GM18499 (cell line): Measurements from ENCODE around the gene VAV3.
"Not testable (repeated sequence)": the region's sequence is repeated elsewhere in the genome, so short reads cannot be mapped to it uniquely, and the experiment has no call there.

Experiments
- ATAC-seq: cut with Tn5 transposase; IDR thresholded peaks from one replicate; pipeline ENCODE4 v1.9.1; 2021; ENCODE audit warnings: moderate number of reproducible peaks; ENCODE audit not compliant: insufficient read depth, unreplicated experiment

VAV3 gene

DNA sequence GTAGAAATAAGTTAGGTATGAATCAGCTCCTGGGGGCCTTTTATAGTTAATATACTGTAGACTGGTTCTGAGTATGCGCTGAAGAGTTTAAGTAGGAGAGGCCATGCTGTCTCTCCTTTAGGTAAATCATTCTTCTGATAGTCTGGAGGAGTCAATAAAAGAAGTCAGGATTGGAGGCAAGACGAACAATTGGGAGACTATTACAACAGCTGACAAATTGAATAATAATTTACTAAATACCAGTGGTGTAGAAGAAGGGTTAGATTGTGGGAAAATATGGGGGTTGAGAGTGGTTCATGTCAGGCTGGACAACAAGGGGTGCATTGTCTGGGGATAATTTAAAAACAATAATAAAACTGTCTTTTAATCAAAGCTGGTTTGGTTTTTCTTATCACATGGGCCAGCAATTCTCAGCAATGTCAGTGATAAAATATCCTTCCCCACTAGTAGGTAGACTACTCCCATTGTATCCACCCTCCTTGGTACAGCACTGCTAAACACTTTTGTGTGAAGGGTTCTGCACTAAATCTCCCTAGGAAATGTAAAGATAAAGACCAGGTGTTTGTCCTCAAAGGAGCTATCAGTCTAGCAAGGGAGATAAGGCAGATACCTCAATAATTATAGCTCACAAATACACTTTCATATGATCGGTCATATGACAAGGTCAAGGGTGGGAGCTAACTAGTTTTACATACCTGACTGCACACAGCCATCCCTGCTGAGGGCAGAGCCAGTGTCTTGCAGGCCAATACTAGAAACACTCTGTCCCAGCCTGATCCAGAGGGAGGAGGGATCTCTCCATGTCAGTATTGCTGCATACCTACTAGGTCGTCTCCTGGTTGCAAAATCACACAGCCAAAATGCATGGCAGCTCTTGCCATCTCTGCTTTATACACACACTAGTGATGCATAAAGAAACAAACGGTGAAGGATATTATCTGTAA is 299.7 kb downstream of the VAV3 start:
- ATAC-seq = no peak

DNA sequence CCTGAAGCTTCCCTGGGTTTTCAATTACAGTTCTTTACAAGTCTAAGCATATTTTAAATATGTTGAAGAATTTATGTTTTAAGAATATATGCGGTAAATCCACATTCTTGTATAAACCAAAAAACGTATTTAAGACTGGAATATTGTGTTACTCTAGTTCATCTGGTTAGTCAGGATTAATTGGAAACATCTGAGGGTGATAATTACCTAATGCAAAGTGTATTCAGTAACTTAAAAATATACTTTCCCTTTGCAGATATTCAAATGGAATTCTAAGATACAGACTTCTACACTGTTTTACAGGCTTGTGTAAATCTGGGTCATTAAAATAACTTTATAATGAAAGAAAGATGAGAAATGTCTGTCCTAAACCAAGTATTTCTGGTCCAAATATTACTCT is 302.0 kb downstream of the VAV3 start:
- ATAC-seq = no peak

DNA sequence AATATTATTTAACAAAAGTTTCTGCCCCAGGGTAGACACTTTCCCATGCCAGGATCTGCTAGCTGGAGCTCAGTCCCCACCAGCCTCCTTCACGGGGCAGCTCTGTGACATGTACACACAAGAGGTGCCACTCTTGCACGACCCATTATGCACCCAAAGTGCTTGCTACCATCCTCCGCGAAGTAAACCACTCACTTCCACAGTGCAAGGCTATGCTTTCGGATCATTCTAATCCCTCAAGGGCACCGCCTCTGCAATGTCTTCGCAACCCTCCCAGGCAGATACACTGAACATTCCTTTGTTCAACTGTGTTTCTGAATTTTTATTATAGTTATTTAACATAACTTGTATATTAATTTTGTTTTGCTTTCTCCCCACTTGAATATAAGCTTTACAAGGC is 303.8 kb downstream of the VAV3 start:
- ATAC-seq = no peak

- ATAC-seq = no peak
Measured at GRCh38 chr1:107659961-107660360, 305.0 kb downstream of the VAV3 start.

DNA sequence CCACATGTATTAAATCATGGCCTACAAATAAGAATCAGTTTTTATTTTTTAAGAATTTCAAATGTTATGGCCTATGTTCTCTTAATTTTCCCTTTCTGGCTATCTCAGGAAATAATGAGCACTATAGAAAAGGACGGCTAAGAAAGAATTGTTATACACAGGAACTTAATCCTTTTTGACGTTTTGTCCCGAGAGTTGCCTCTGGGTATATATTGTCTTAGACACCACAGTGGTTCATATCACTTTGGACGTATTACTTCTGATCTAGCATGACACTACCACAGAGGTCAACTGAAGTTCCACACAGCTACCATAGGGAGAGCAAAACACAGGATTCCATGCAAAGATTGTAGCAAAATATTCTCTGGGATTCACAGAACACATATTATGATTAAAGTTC is 307.6 kb downstream of the VAV3 start:
- ATAC-seq = no peak

DNA sequence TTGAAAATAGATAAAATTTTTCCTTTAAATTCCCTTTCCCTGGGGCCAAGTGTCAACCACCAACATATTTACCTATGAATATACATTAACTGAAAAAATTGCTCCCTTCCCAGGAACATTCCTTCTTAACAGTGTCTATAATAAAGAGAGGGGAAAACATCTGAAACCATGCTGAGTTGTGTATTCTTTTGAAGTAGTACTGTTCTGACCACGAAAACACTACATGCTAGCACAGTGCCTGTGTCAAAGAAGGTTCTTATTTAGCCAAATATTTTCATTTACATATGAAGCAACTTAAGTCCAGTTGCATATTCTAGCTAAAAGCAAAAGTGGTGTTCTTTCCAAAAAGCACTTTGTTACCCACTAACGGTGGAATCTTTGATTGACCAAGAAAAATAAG is 311.2 kb downstream of the VAV3 start:
- no peak for ATAC-seq

DNA sequence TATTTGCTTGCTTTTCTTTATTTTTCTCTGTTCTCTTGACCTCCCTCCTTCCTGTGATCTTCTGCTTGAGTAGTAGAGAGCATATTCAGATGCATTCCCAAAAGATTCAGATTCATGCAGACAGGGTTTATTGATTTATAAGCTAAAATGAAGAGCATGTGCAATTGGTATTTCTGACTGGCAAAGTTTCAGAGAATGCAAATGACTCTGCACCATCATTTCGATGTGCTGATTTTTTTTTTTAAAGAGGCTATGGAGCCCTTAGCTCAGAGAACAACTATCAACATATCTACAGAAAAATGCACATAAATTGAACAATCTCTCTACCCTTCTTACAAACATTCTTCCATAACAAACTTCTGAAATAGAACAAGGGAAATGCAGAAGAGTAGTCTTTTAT is 312.0 kb downstream of the VAV3 start:
- ATAC-seq = no peak

DNA sequence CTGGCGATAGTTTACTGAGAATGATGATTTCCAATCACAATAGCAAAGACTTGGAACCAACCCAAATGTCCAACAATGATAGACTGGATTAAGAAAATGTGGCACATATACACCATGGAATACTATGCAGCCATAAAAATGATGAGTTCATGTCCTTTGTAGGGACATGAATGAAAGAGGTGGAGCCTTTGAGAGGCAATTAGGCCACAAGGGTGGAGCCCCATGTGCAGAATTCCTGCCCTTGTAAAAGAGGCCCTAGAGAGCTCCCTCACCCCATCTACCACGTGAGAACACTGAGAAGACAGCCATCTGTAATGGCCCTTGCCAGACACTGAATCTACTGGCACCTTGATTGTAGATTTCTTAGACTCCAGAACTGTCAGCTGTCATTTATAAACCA is 314.2 kb downstream of the VAV3 start:
- not testable (repeated sequence) for ATAC-seq

DNA sequence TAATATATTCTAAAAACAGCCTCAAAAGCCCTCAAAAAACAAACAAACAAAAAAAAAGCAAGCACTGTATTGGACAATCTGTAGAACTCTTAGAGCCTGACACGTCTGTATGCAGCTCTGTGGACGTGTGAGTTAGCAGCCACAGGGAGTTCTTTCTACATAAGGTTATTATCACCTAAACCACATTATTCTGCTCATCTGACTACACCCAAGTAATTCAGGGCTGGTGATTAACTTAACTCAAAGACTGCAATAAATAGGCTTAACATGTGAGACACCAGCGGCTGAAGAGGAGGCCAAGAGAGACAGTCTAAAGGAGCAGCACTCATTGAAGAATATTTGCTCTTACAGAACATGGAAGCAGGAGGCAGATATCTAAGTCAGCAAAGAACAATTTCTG is 316.0 kb downstream of the VAV3 start:
- no peak for ATAC-seq

DNA sequence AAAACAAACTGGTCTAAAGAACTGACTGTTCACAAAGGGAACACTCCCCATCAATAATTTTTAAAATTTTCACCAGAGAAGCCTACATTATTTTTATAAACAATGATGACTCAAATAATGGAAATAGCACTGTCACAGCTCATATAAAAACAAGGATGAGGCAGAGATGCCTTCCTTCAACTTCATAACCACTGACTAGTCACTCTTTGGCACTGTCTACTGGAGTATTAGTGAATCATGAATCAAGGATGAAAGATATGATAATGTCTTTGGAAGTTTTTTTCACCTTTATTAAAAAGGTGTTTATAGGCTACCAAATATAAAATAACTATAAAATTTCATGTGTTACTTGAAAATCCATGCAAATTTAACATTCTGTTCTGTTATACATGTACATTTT is 316.9 kb downstream of the VAV3 start:
- ATAC-seq = no peak

- no peak for ATAC-seq
Measured at GRCh38 chr1:107647012-107647411, 318.0 kb downstream of the VAV3 start.

DNA sequence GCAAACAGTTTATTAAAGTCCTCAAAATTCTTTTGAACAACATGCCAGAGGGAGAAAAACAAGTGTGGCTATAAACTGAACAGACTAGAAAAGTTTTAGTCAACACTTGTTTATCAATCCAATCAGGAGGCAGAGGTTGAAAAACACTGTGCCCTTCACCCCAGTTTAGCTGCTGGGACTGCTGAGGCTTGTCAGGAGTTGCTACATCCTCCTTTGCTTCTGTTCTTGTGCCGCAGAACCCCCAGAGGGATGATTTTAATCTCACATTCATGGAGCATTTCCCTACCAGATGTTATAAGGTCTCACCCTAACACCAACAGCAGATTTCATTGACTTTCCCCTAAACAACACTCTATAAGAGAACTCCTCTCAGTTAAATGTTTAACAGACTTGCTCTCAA is 321.2 kb downstream of the VAV3 start:
- no peak for ATAC-seq

- no peak for ATAC-seq
Measured at GRCh38 chr1:107640207-107640606, 324.8 kb downstream of the VAV3 start.

- no peak for ATAC-seq
Measured at GRCh38 chr1:107637101-107637500, 327.9 kb downstream of the VAV3 start.

GRCh38 chr1:107633596-107633995 is 331.4 kb downstream of the VAV3 start:
- no peak for ATAC-seq

- peak; percentile 44 for ATAC-seq
Measured at GRCh38 chr1:107626073-107626796, 338.7 kb downstream of the VAV3 start.

- ATAC-seq = no peak
Measured at GRCh38 chr1:107625405-107626029, 339.5 kb downstream of the VAV3 start.

- ATAC-seq = no peak
Measured at GRCh38 chr1:107623431-107623830, 341.5 kb downstream of the VAV3 start.

GRCh38 chr1:107622966-107623365 is 342.0 kb downstream of the VAV3 start:
- ATAC-seq = no peak

DNA sequence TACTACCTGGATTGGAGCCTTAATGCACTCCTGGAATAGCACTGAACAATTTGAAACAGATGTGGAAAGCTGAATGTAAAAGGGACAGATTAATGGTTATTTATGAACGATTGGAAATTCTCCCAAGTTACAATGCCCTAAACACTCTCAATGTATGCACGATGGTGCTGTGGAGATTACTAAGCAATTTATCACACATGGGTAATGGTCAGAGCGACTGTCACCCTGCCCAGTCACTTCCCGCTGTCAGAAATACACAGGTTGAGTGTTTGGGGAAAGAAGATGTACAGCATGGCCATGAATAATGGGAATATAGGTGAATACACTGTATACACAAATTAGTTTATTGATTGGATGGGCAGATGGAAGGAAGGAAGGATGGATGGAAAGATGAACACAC is 342.4 kb downstream of the VAV3 start:
- no peak for ATAC-seq

DNA sequence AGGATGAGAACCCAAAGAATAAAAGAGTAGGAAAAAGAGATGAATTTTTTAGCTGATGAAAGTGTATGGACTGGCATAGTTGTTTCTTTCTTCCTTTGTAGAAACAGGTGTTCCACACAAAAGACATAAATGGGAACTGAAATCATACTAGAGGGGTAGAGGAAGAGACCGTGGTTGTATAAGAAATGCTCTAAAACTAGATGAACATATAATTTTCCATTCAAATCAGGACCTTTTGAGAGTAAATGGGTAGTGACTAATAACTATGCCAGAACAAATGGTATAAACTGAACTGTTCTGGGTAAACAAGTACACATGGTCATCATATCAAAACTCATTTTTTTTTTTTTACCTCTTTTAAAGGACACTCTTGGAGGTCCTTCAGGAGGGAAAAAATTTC is 344.2 kb downstream of the VAV3 start:
- ATAC-seq = peak; percentile 49
